Stimulated activated CD4-positive, alpha-beta T cell treated with anti-CD3 and anti-CD28 coated beads, TNF-alpha, amount 100 ng/mL, for 4 hours (primary cell): ENCODE results near the gene ARHGAP40.
"Not testable (repeated sequence)": the region's sequence is repeated elsewhere in the genome, so short reads cannot be mapped to it uniquely, and the experiment has no call there.

ENCODE experiments used
- DNase-seq, 3 experiments: peaks; one replicate each; pipeline ENCODE4 v3.0.0-alpha.2; 2020; ENCODE audit warnings: low read depth in 3 of 3

The ARHGAP40 gene

DNA sequence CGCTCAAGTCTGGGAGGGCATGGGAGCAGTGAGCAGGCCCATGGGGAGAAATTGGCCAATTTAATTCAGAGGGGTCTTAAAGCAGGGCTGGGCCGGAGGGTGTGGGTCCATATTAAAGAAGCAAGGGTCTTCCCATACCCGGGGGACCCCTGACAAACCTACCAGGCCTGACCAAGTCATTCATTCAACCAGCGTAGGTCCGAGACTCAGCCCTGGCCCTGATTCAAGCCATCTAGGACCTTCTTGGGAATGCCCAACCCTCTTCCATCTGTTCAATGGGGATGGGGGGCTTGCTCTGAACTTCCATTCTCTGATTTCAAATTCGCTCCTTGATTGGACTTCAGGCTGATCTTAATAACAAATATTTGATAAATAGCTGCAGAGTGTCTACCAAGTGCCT is 13.3 kb upstream of the ARHGAP40 start:
- no peak for DNase-seq

GRCh38 chr20:38589351-38589750 is 12.3 kb upstream of the ARHGAP40 start:
- DNase-seq: no peak

DNA sequence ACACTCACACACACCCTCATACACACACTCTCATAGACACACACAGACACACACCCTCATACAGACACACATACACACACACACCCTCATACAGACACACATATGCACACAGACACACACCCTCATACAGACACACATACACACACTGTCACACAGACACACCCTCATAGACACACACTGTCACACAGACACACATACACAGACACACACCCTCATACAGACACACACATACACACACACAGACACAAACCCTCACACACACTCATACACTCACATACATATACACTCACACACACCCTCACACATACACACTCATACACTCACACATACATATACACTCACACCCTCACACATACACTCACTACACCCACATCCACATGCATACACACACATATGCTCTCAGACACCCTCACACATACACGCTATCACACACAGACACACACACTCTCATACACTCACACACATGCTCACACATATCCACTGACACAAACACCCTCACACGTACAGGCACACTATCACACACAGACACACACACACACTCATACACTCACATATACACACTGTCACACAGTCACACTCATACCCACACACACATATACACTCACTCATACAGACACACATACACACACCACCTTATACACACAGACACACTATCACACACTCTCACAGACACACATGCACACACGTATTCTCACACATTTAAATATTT is 11.5 kb upstream of the ARHGAP40 start:
- no peak for DNase-seq

GRCh38 chr20:38590676-38591473 is 10.7 kb upstream of the ARHGAP40 start:
- no peak for DNase-seq

- DNase-seq: no peak
Measured at GRCh38 chr20:38591474-38592410, 9.9 kb upstream of the ARHGAP40 start.

- not testable (repeated sequence) for DNase-seq
Measured at GRCh38 chr20:38592411-38592790, 9.2 kb upstream of the ARHGAP40 start.

DNA sequence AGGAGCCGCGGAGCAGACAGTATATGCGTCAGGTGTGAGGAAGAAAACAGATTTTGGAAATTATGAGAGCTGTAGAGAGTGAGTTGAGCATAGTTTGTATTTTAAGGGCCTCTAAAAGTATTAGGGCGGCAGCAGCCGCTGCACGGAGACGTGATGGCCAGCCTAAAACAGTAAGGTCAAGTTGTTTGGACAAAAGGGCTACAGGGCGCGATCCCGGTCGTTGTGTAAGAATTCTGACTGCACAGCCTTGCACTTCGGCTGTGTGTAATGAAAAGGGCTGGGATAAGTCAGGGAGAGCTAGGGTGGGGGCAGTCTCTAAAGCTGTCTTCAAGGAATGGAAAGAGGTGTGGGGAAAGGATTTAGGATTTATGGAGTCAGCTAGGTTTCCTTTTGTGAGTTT is 7.3 kb upstream of the ARHGAP40 start:
- DNase-seq: not testable (repeated sequence)

GRCh38 chr20:38595886-38596285 is 5.7 kb upstream of the ARHGAP40 start:
- not testable (repeated sequence) for DNase-seq

DNA sequence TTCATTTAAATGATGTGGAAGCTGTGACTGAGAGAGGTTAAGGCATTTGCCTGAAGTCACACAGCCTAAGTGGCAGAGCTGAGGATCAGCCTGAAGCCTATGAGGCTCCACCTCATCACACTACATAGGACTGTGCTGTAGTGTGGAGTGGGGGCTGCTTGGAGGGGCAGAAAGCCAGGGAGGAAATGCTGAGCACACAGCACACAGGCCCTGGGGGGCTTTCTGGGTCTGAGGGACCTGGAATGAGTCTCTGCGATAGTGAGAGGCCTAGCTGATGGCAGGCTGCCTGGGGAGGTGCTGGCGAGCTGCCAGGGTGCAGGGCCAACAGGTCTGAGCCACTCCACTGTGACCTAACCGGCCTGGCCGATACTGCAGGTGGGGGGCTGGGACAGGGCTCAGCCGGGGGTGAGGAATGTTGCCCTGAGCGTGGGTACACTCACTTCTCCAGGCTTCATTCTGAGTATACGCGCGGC is 2.2 kb upstream of the ARHGAP40 start:
- no peak for DNase-seq

GRCh38 chr20:38600057-38600456 is 1.6 kb upstream of the ARHGAP40 start:
- DNase-seq: no peak

DNA sequence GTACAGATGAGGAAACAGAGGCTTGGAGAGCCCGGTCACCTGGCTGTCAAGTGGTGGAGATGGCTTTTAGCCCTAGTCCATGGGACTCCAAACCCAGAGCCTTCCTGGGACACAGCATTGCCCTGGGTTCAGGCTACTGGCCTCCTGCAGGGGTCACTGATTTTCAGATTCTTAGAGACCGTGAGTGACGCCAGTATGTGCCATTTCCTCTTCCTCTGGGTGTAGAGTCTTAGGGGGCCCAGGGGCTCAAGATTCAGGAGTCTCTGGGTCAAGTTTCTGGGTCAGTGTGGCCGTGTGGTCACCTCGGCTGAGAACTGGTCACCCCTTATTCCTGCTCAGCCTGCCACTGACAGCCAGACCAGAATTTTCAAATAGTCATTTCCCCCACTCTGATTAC is 574 bp downstream of the ARHGAP40 start:
- DNase-seq: no peak

DNA sequence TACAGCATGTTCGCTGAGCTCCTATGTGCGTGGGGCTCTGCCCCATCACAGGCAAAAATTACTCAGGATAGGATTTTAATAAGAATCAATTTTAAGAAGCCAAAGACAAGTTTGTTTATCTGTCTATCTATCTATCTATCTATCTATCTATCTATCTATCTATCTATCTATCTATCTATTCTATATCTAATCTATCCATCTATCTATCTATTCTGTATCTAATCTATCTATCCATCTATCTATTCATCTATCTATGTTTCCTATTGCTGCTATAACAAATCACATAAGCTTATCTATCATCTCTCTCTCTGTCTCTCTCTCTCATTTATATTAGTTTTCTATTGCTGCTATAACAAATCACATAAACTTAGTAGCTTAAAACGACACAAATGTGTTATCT is 1.7 kb downstream of the ARHGAP40 start:
- DNase-seq: no peak

- no peak for DNase-seq
Measured at GRCh38 chr20:38604873-38605303, 3.3 kb downstream of the ARHGAP40 start.

- DNase-seq: no peak
Measured at GRCh38 chr20:38607351-38607750, 5.7 kb downstream of the ARHGAP40 start.

GRCh38 chr20:38608188-38608587 is 6.6 kb downstream of the ARHGAP40 start:
- DNase-seq: no peak

DNA sequence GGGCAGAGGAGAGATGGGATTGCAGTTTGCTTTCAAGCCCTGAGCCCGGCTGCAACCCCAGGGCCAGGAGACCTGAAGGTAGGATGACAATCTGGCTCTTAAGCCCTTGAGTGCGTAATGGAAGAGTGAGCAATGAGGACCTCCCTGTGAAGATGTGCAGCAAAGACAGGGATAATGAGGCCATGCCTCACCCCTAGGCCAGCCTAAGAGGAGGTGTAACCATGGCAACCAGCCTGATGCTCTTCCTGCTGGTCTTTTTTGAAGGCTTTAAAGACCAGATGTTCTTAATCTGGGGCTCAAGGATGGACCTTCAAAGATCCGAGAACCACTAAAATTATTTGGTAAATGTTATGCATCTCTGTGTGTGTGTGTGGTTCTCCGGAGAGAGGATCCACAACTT is 8.2 kb downstream of the ARHGAP40 start:
- no peak for DNase-seq

GRCh38 chr20:38610521-38610920 is 8.9 kb downstream of the ARHGAP40 start:
- DNase-seq: no peak

DNA sequence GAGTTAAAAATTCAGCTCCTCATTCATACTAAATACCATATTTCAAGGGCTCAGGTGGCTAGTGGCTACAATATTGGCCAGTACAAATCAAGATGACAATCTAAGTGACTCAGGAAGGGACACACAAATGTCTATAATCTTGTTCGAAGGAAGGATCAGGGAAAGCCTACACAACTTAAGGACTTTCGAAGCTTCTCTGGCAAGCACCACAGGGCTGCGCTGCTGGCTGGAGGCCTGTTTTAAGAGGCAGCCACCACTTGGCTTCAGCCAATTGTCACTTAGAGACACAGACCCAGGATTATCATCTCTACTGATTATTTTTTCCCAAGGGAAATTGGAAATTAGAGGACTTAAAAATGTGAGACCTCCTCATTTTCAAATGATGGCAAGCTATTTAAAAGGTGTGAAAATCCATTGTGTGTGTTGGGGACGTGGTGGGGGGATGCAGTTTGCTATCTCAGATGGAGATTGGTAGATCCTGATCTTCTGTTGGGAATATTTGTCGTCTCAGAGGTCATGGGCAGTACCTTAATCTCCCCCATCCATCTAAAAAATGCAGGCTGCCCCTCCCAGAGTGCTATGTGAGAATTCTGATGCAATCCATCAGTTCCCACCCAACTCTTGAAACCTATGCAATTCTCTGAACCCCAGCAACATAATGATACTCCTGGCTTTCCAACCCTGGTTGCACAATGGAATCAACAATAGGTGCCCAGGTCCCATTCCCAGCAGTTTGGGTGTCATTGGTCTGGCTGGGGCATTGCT is 11.3 kb downstream of the ARHGAP40 start:
- no peak for DNase-seq

DNA sequence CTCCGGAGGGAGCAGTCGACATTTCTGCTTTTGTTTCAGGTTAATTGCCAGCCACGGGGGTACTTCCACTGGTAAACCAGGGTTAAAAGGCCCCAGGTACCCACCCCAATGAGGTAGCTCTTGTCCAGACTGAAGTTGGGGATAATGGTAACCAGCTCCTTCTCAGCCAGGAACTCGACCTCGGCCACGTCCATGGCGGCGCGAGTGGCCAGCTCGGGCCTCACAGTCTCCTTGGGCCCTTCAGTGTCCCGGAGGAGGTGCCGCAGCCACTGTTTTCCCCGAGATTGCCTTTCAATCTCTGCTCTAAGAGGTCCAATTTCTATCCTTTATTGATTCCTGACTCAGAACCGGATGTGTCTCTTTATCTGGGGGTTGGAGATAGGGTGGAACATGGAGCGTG is 13.7 kb downstream of the ARHGAP40 start:
- DNase-seq: no peak

- DNase-seq: no peak
Measured at GRCh38 chr20:38616457-38616856, 14.8 kb downstream of the ARHGAP40 start.
